GM18520 (cell line): Measurements from ENCODE around the gene PEX5L.
A peak's percentile ranks its signal among the peaks of the same experiment; 100 is the strongest.
"Not testable (repeated sequence)": the region's sequence is repeated elsewhere in the genome, so short reads cannot be mapped to it uniquely, and the experiment has no call there.

Experiments
- ATAC-seq: cut with Tn5 transposase; IDR thresholded peaks from one replicate; pipeline ENCODE4 v1.9.1; 2021; ENCODE audit not compliant: unreplicated experiment

Gene PEX5L

GRCh38 chr3:180036671-180037455 is at the start of gene PEX5L:
Gene PEX5L, minus strand, starts transcription at chr3:180036937. Its CDS starts 338 bp downstream, at chr3:180036599.
- ATAC-seq: peak; percentile 55

GRCh38 chr3:180085122-180085710 is 48.5 kb upstream of the PEX5L start:
- no peak for ATAC-seq

GRCh38 chr3:180082699-180083098 is 46.0 kb upstream of the PEX5L start:
- ATAC-seq: no peak

- ATAC-seq: no peak
Observed at GRCh38 chr3:180078592-180078991, 41.9 kb upstream of the PEX5L start.

- no peak for ATAC-seq
Observed at GRCh38 chr3:180073561-180073960, 36.8 kb upstream of the PEX5L start.

GRCh38 chr3:180072786-180073185 is 36.0 kb upstream of the PEX5L start:
- ATAC-seq: no peak

- ATAC-seq: no peak
Observed at GRCh38 chr3:180070925-180071324, 34.2 kb upstream of the PEX5L start.

GRCh38 chr3:180068023-180068422 is 31.3 kb upstream of the PEX5L start:
- ATAC-seq: no peak

GRCh38 chr3:180066598-180066997 is 29.9 kb upstream of the PEX5L start:
- no peak for ATAC-seq

GRCh38 chr3:180063783-180064182 is 27.0 kb upstream of the PEX5L start:
- ATAC-seq: no peak

- no peak for ATAC-seq
Observed at GRCh38 chr3:180062771-180063170, 26.0 kb upstream of the PEX5L start.

- no peak for ATAC-seq
Observed at GRCh38 chr3:180059356-180059755, 22.6 kb upstream of the PEX5L start.

- no peak for ATAC-seq
Observed at GRCh38 chr3:180058238-180058637, 21.5 kb upstream of the PEX5L start.

- ATAC-seq: not testable (repeated sequence)
Observed at GRCh38 chr3:180055656-180056055, 18.9 kb upstream of the PEX5L start.

- ATAC-seq: no peak
Observed at GRCh38 chr3:180049391-180049790, 12.7 kb upstream of the PEX5L start.

- ATAC-seq: no peak
Observed at GRCh38 chr3:180048840-180049239, 12.1 kb upstream of the PEX5L start.

GRCh38 chr3:180048103-180048502 is 11.4 kb upstream of the PEX5L start:
- no peak for ATAC-seq

- ATAC-seq: no peak
Observed at GRCh38 chr3:180040966-180041365, 4.2 kb upstream of the PEX5L start.

- peak; percentile 13 for ATAC-seq
Observed at GRCh38 chr3:180036092-180036670, 556 bp downstream of the PEX5L start.

GRCh38 chr3:180026997-180027396 is 9.7 kb downstream of the PEX5L start:
- no peak for ATAC-seq

GRCh38 chr3:180018543-180018942 is 18.2 kb downstream of the PEX5L start:
- no peak for ATAC-seq

GRCh38 chr3:180017846-180018245 is 18.9 kb downstream of the PEX5L start:
- ATAC-seq: no peak
